Sigmoid colon (tissue), 7 donors: ENCODE data around the gene GRM1. TPM values are rescaled to one million over a fixed set of nuclear protein-coding genes. Genes with fewer than 3 reads are reported as not detected.

Source experiments
- DNase-seq: peaks from one replicate; pipeline ENCODE4 v3.0.0-alpha.2; 2019
- H3K27ac ChIP-seq, 4 donors: fragments of 200-600 bp; sonication (generic); one replicate each; pipeline ENCODE4 v1.5.1; 2016 to 2019; ENCODE audit warnings: mild to moderate bottlenecking in 1 of 4
- H3K27me3 ChIP-seq, 3 donors: fragments of 200-600 bp; sonication (generic); one replicate each; pipeline ENCODE4 v1.5.1; 2019; ENCODE audit warnings: mild to moderate bottlenecking in 1 of 3
- H3K36me3 ChIP-seq, 4 donors: fragments of 200-600 bp; sonication (generic); one replicate each; pipeline ENCODE4 v1.5.1; 2016 to 2019
- H3K4me1 ChIP-seq, 4 donors: fragments of 200-600 bp; sonication (generic); one replicate each; pipeline ENCODE4 v1.5.1; 2017 to 2019
- H3K4me3 ChIP-seq, 4 donors: fragments of 200-600 bp; sonication (generic); one replicate each; pipeline ENCODE4 v1.5.1; 2017 to 2019; ENCODE audit warnings: mild to moderate bottlenecking in 2 of 4, moderate library complexity in 1 of 4
- H3K9me3 ChIP-seq, 4 donors: fragments of 200-600 bp in 3 of 4; sonication (generic) in 3 of 4; one replicate each; pipeline versions ENCODE4 v1.5.1 to v1.6.1; 2013 to 2019
- CTCF ChIP-seq, 4 experiments: fragments of 450-650 bp in 3 of 4; fragments of 200-600 bp in 1 of 4; IDR thresholded peaks; one replicate each; pipeline ENCODE4 v1.5.1; 2016 to 2019; ENCODE audit warnings: antibody characterized with exemption in 4 of 4, mild to moderate bottlenecking in 3 of 4, moderate library complexity in 2 of 4
- EP300 ChIP-seq, 4 donors: sonication (generic); formaldehyde crosslinking; IDR thresholded peaks; one replicate each; pipeline ENCODE4 v1.6.1; 2017; ENCODE audit warnings: antibody characterized with exemption in 4 of 4
- POLR2A ChIP-seq, 2 donors: fragments of 450-650 bp; IDR thresholded peaks; one replicate each; pipeline ENCODE4 v1.6.1; 2016; ENCODE audit warnings: antibody characterized with exemption in 2 of 2, mild to moderate bottlenecking in 2 of 2, moderate library complexity in 2 of 2
- POLR2AphosphoS5 ChIP-seq, 4 donors: sonication (generic); formaldehyde crosslinking; IDR thresholded peaks; one replicate each; pipeline ENCODE4 v1.6.1; 2017; ENCODE audit warnings: antibody characterized with exemption in 4 of 4
- WGBS, 2 donors: extraction: QIAGEN DNeasy Blood & Tissue Kit; methylation state at CpG; one replicate each; pipeline ENCODE4 v1.1.7; 2013; 5-methylcytosine and 5-hydroxymethylcytosine counted together
- intact Hi-C: fragments of 100-400 bp; cut with DNase I; formaldehyde crosslinking; loops from one replicate; pipeline ENCODE4 v1.15.1; 2023
- polyA plus RNA-seq, 3 donors: library from polyadenylated mRNA; stranded (reverse); fragments of 200-250 nt; gene quantifications; one replicate each; pipeline ENCODE4 v1.2.3, GENCODE V29; 2013
- total RNA-seq, 4 donors: library from RNA; depleted of rRNA; stranded (reverse); fragments of >200 nt; gene quantifications; one replicate each; pipeline ENCODE4 v1.1.0, GENCODE V29; 2016
- donor health status: healthy with polysubstance abuse.
- donor health status: Bipolar disorder and iron deficiency.
- donor health status: healthy.

The GRM1 gene
- total and polyA plus RNA-seq, 7 donors, result under 0.01 to 0.36 (median 0.03) TPM; not detected in 4

- 72 to 78% methylated on average over 3 of the region's 3 CpGs for WGBS, 2 donors
These were observed 64.3 kb downstream of the GRM1 start for GRCh38 chr6:146092961-146093686.

GRCh38 chr6:146095481-146095880 is 66.6 kb downstream of the GRM1 start:
- no peak for DNase-seq
- H3K9me3 ChIP-seq, result no peaks in the 10 kb centered on the region
- H3K27ac ChIP-seq, result no peak overlapping the region
- H3K27me3 ChIP-seq, result no peaks in the 10 kb centered on the region
- intact Hi-C loops, result no loop called here
- no peak overlapping the region for H3K4me3 ChIP-seq
- no peak for TF ChIP-seq POLR2A (IDR thresholded peaks at IDR 0.05)
- TF ChIP-seq CTCF (IDR thresholded peaks at IDR 0.05), result no peak
- TF ChIP-seq EP300 (IDR thresholded peaks at IDR 0.05), result no peak
- H3K4me1 ChIP-seq, result no peaks in the 10 kb centered on the region
- no peaks in the 10 kb centered on the region for H3K36me3 ChIP-seq
- WGBS, 2 donors, result 46 to 64% methylated on average over 2 of the region's 2 CpGs

More at GRCh38 chr6:146092961-146093686, 64.3 kb downstream of the GRM1 start:
- Histone ChIP-seq H3K36me3 (no peaks in the 10 kb centered on the region), H3K27ac (no peak overlapping the region), H3K9me3 (no peaks in the 10 kb centered on the region), H3K4me1 (no peaks in the 10 kb centered on the region), H3K27me3 (no peaks in the 10 kb centered on the region), H3K4me3 (no peak overlapping the region)
- intact Hi-C loops, result no loop called here
- no peak for DNase-seq
- TF ChIP-seq POLR2A (IDR thresholded peaks at IDR 0.05), result no peak
- no peak for TF ChIP-seq EP300 (IDR thresholded peaks at IDR 0.05)
- TF ChIP-seq CTCF (IDR thresholded peaks at IDR 0.05), result no peak
- TF ChIP-seq POLR2AphosphoS5 (IDR thresholded peaks at IDR 0.05), result no peak

GRCh38 chr6:146097586-146097985 is 68.7 kb downstream of the GRM1 start:
- WGBS, 2 donors, result 93% methylated on average over 2 of the region's 2 CpGs
- no peak overlapping the region for H3K4me3 ChIP-seq

GRCh38 chr6:146100776-146101175 is 71.9 kb downstream of the GRM1 start:
- intact Hi-C loops, result no loop called here
- Histone ChIP-seq H3K27me3 (no peaks in the 10 kb centered on the region), H3K4me3 (no peak overlapping the region), H3K4me1 (no peaks in the 10 kb centered on the region), H3K27ac (no peak overlapping the region), H3K9me3 (no peaks in the 10 kb centered on the region), H3K36me3 (no peaks in the 10 kb centered on the region)
- no peak for DNase-seq
- 87 to 90% methylated on average over 1 of the region's 1 CpG for WGBS, 2 donors
- TF ChIP-seq EP300 (IDR thresholded peaks at IDR 0.05), result no peak
- no peak for TF ChIP-seq CTCF (IDR thresholded peaks at IDR 0.05)
- TF ChIP-seq POLR2A (IDR thresholded peaks at IDR 0.05), result no peak
- no peak for TF ChIP-seq POLR2AphosphoS5 (IDR thresholded peaks at IDR 0.05)

More at GRCh38 chr6:146097586-146097985, 68.7 kb downstream of the GRM1 start:
- TF ChIP-seq POLR2A (IDR thresholded peaks at IDR 0.05) (no peak), EP300 (IDR thresholded peaks at IDR 0.05) (no peak), CTCF (IDR thresholded peaks at IDR 0.05) (no peak), POLR2AphosphoS5 (IDR thresholded peaks at IDR 0.05) (no peak)
- no peaks in the 10 kb centered on the region for H3K9me3 ChIP-seq
- intact Hi-C loops, result no loop called here
- no peak overlapping the region for H3K27ac ChIP-seq
- H3K27me3 ChIP-seq, result no peaks in the 10 kb centered on the region
- H3K36me3 ChIP-seq, result no peaks in the 10 kb centered on the region
- no peak for DNase-seq
- H3K4me1 ChIP-seq, result no peaks in the 10 kb centered on the region
